Upper lobe of left lung (tissue), 6 donors: Measurements from ENCODE around the gene TRIM34. TPM values are rescaled to one million over a fixed set of nuclear protein-coding genes. Genes with fewer than 3 reads are reported as not detected.
A peak's percentile ranks its signal among the peaks of the same experiment; 100 is the strongest.

Experiments
- ATAC-seq, 2 donors: fragments of 200-7000 bp; cut with Tn5 transposase; one replicate each; pipeline ENCODE4 v1.9.1; 2022; ENCODE audit warnings: mild to moderate bottlenecking in 2 of 2, moderate library complexity in 2 of 2; ENCODE audit not compliant: low FRiP score in 2 of 2
- DNase-seq, 2 donors: peaks; one replicate each; pipeline ENCODE4 v3.0.0-alpha.2; 2019 to 2020
- H3K27ac ChIP-seq, 4 donors: fragments of 200-600 bp; sonication (generic); one replicate each; pipeline ENCODE4 v1.5.1; 2016 to 2019
- H3K27me3 ChIP-seq, 4 donors: fragments of 200-600 bp; sonication (generic); one replicate each; pipeline ENCODE4 v1.5.1; 2017 to 2019
- H3K36me3 ChIP-seq, 4 donors: fragments of 200-600 bp; sonication (generic); one replicate each; pipeline ENCODE4 v1.5.1; 2016 to 2019
- H3K4me1 ChIP-seq, 4 donors: fragments of 200-600 bp; sonication (generic); one replicate each; pipeline ENCODE4 v1.5.1; 2018 to 2019
- H3K4me3 ChIP-seq, 4 donors: fragments of 200-600 bp; sonication (generic); one replicate each; pipeline ENCODE4 v1.5.1; 2017 to 2019; ENCODE audit warnings: mild to moderate bottlenecking in 2 of 4, moderate library complexity in 1 of 4
- H3K9me3 ChIP-seq, 4 donors: fragments of 200-600 bp; sonication (generic); one replicate each; pipeline ENCODE4 v1.5.1; 2018 to 2019
- CTCF ChIP-seq, 6 experiments: fragments of 450-650 bp in 4 of 6; fragments of 200-600 bp in 2 of 6; sonication (generic) in 2 of 6; IDR thresholded peaks; one replicate each; pipeline ENCODE4 v1.5.1; 2016 to 2019; ENCODE audit warnings: antibody characterized with exemption in 6 of 6
- EP300 ChIP-seq, 4 donors: sonication (generic); formaldehyde crosslinking; IDR thresholded peaks; one replicate each; pipeline ENCODE4 v1.5.1; 2017; ENCODE audit warnings: antibody characterized with exemption in 4 of 4, control low read depth in 2 of 4
- POLR2A ChIP-seq, 4 donors: fragments of 450-650 bp; IDR thresholded peaks; one replicate each; pipeline ENCODE4 v1.5.1; 2016 to 2017; ENCODE audit warnings: antibody characterized with exemption in 4 of 4, mild to moderate bottlenecking in 2 of 4
- POLR2AphosphoS5 ChIP-seq, 2 donors: sonication (generic); formaldehyde crosslinking; IDR thresholded peaks; one replicate each; pipeline ENCODE4 v1.5.1; 2017; ENCODE audit warnings: antibody characterized with exemption in 2 of 2
- WGBS, 2 donors: methylation state at CpG; one replicate each; pipeline ENCODE4 v1.1.5; 2017 to 2018; 5-methylcytosine and 5-hydroxymethylcytosine counted together
- total RNA-seq, 6 donors: library from RNA; depleted of rRNA in 4 of 6; stranded (reverse); fragments of >200 nt in 4 of 6; gene quantifications; one replicate each; pipeline versions ENCODE4 v1.1.0 to v1.2.1, GENCODE V29; 2016 to 2021
- donor health status: DM: no; HTN: no; CAD: no; lungs with moderate emphysema.
- donor health status: DM: no; HTN: yes; CAD: no; lungs with severe emphysema.

TRIM34 gene
- total RNA-seq, 6 donors from 2014 or later, result 5.8 to 15.0 (median 8.4) TPM

GRCh38 chr11:5618807-5619206, 6.0 kb upstream of the TRIM34 start:
- peaks cover 13 to 19% (median 16%) of the 10 kb centered on the region in 4 donors for H3K4me1 ChIP-seq
- WGBS, 2 donors, result 84% methylated on average over 3 of the region's 3 CpGs
- no peak for ATAC-seq

GRCh38 chr11:5620651-5621521, 3.9 kb upstream of the TRIM34 start:
- DNase-seq (peak in 1 of 2 donors; percentile 42), ATAC-seq (peak; percentile 38 to 79)
- Histone ChIP-seq H3K36me3 (no peaks in the 10 kb centered on the region), H3K4me3 (no peak overlapping the region), H3K4me1 (peaks cover 25 to 32% (median 30%) of the 10 kb centered on the region in 4 donors), H3K9me3 (no peaks in the 10 kb centered on the region), H3K27ac (peak overlapping the region; percentile 49 to 64 (median 58)), H3K27me3 (no peaks in the 10 kb centered on the region)
- WGBS, 2 donors, result 39 to 45% methylated on average over 3 of the region's 3 CpGs
- TF ChIP-seq POLR2A (IDR thresholded peaks at IDR 0.05), result no peak
- TF ChIP-seq EP300 (IDR thresholded peaks at IDR 0.05), result peak in 1 of 4 donors; percentile 9
- peak in 1 of 2 donors; percentile 13 for TF ChIP-seq POLR2AphosphoS5 (IDR thresholded peaks at IDR 0.05)
- TF ChIP-seq CTCF (IDR thresholded peaks at IDR 0.05), result no peak

More at GRCh38 chr11:5618807-5619206, 6.0 kb upstream of the TRIM34 start:
- no peak overlapping the region for H3K27ac ChIP-seq
- no peak for DNase-seq
- H3K4me3 ChIP-seq, result no peak overlapping the region
- no peaks in the 10 kb centered on the region for H3K9me3 ChIP-seq
- TF ChIP-seq CTCF (IDR thresholded peaks at IDR 0.05) (no peak), EP300 (IDR thresholded peaks at IDR 0.05) (no peak), POLR2AphosphoS5 (IDR thresholded peaks at IDR 0.05) (no peak), POLR2A (IDR thresholded peaks at IDR 0.05) (no peak)
- no peaks in the 10 kb centered on the region for H3K27me3 ChIP-seq
- no peaks in the 10 kb centered on the region for H3K36me3 ChIP-seq

- ATAC-seq (no peak), DNase-seq (no peak)
- H3K27me3 ChIP-seq, result no peaks in the 10 kb centered on the region
- H3K9me3 ChIP-seq, result no peaks in the 10 kb centered on the region
- H3K4me1 ChIP-seq, result peaks cover 31 to 39% (median 34%) of the 10 kb centered on the region in 4 donors
- TF ChIP-seq CTCF (IDR thresholded peaks at IDR 0.05), result no peak
- no peak for TF ChIP-seq POLR2AphosphoS5 (IDR thresholded peaks at IDR 0.05)
- TF ChIP-seq EP300 (IDR thresholded peaks at IDR 0.05), result no peak
- TF ChIP-seq POLR2A (IDR thresholded peaks at IDR 0.05), result no peak
- peak overlapping the region; percentile 49 to 64 (median 58) for H3K27ac ChIP-seq
- no peaks in the 10 kb centered on the region for H3K36me3 ChIP-seq
- no peak overlapping the region for H3K4me3 ChIP-seq
These were observed 3.2 kb upstream of the TRIM34 start for GRCh38 chr11:5621580-5621979.

GRCh38 chr11:5622802-5623201, 2.0 kb upstream of the TRIM34 start:
- Histone ChIP-seq H3K9me3 (no peaks in the 10 kb centered on the region), H3K4me1 (peaks cover 31 to 39% (median 34%) of the 10 kb centered on the region in 4 donors), H3K4me3 (no peak overlapping the region), H3K36me3 (no peaks in the 10 kb centered on the region), H3K27me3 (no peaks in the 10 kb centered on the region), H3K27ac (no peak overlapping the region)
- no peak for DNase-seq
- TF ChIP-seq POLR2AphosphoS5 (IDR thresholded peaks at IDR 0.05), result no peak
- TF ChIP-seq EP300 (IDR thresholded peaks at IDR 0.05), result no peak
- no peak for TF ChIP-seq CTCF (IDR thresholded peaks at IDR 0.05)
- TF ChIP-seq POLR2A (IDR thresholded peaks at IDR 0.05), result no peak
- 95% methylated on average over 3 of the region's 3 CpGs for WGBS, 2 donors
- no peak for ATAC-seq
